Measurements from ENCODE around the gene IL1RAPL2.
"Not testable (repeated sequence)": the region's sequence is repeated elsewhere in the genome, so short reads cannot be mapped to it uniquely, and the experiment has no call there.

Gene IL1RAPL2

DNA sequence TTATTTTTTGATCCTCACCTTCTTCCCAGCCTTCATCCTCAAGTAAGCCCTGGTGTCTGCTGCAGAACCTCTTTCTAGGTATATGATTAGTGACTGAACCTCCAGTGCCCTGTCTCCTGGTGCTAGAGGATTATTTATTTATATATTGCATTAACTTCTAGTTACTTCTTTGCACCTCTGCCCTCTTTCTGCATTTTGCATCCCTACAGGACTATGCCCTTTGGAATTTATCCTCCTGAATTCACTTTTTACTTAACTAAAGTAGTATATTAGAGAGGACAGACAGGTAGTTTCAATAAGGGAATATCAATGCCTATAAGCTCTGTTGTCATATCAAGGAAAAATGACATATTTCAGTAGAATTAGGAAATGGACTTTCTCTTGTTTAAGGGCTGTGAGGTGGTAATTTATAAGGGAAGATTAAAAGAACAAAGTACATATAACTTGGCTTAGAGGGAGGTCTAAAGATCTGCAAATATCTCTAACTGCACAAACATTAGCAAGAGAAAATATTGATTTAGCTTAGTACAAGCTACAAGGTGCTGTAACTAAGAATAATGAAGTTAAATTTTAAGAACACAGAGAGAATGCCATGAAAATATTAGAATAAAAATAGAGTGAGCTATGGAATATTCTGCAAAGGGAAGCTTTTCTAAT lies 472.8 kb downstream of the IL1RAPL2 start:
- no peak for DNase-seq

DNA sequence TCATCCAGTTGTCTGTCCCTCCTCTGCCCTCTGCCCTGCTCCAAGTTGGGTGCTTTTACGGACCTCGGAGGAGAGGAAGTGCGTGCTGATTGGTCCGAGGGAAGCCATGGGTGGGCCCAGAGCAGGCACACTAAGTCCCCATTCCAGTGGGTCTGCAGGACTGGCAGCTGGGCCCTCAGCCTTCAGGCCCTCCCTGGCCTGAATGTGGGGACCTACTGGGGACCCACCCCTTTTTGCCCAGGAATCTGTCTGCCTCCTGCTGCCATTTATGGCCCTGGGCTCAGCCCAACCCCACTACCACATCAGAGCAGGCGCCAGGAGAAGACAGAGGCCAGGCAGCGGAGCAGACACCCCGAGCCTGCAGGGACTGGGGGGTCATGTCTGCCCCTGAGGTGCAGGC lies 484.9 kb downstream of the IL1RAPL2 start:
- no peak for DNase-seq

DNA sequence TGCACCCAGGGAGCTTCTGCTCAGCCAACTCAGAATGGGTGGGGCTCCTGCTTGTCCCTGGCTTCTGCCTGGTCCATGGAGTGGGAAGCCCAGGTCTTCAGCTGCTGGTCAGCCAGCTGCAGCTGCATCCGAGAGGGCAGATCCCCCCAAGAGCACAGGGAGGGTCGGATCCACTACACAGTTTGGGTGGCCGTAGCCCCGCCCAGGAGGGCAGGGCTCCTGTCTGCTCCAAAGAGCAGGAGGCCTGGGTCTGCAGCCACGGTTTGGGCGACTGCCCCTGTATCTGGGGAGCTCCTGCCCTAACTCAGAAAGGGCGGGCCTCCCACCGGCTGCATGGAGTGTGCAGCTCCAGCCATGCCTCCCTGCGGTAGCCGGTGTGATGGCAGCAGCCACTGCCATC lies 485.4 kb downstream of the IL1RAPL2 start:
- DNase-seq, result no peak

DNA sequence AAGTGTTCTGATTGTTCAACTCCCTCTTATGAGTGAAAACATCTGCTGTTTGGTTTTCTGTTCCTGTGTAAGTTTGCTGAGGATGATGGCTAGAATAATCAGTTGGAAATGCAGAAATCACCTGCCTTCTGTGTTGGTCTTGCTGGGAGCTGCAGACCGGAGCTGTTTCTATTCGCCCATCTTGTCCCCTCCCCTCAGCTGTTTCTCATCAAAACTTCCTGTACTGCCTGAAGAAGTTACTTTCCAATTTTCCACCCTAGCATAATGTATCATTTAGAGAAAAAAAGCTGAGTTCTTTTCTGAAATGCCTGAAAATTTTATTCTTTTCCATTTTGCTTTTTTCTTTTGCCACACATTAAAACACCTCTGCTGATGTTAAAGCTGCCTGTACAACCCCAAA lies 486.9 kb downstream of the IL1RAPL2 start:
- DNase-seq, result no peak

DNA sequence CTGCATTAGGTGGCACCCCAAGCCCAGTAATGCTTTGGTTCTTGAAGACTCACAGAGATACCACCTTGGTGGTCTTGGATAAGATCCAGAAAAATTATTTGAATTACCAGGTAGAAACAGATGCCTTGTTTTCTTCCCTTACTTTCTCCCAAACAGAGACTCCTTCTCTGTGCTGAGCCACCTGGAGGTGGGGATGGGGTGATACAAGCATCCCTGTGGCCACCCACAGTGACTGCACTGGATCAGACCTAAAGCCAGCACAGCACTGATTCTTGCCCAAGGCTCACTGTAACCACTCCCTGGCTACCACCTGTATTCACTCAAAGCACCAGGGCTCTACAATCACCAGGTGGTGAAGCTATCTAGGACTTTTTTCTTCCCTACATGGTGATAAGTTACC lies 497.7 kb downstream of the IL1RAPL2 start:
- no peak for DNase-seq

DNA sequence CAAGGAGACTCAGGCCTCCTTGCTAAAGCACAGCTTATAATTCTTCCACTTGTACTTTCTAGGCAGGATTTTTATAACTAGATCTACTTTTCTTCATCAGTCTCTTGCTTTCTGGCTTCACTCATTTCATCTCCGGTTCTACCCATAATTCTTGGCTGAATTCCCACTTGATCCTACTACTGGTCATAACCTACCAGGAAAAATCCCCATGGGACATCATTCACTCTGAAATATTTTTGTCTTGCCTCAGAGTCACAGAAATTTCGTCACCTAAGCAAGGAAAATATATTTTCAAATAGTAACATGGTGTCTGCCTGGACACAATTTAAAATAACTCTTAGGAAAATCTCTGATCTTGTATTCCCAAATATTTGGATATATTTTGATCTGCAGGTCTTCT lies 532.2 kb downstream of the IL1RAPL2 start:
- no peak for DNase-seq

DNA sequence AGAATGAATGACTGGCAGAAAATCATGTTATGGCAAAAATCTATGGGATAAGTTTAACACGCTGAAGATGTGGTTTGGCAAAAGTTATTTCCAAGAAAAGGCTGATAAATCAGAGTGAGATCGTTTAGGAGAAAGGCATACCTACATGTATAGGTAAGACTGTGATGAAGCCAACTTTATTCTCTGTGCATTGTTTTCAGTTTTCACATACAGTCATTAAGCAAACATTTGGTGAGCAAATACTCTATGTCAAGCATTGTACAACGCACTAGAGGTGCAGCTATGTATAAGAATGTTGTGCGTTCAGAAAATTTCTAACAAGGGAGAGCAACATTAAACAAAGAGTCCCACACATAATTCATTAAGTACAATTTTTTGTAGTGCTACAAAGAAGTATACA lies 532.8 kb downstream of the IL1RAPL2 start:
- no peak for DNase-seq

DNA sequence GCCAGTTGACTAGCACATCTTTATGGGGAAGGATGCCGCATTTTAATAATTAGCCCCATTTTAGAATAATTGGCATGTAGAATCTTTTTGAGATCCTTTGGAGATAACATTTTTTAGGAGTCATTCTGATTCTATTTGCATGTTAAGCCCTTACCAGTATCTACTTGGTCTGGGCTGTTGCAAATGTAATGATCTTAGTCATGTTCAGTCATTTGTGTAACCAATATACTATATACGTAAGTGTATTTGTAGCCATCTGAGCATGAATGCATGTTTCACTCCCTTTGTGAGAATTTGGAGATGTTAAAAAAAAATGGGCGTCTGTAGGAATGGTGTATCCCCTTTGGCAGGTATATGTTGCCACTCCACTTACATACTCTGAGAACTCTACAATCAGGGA lies 535.4 kb downstream of the IL1RAPL2 start:
- no peak for DNase-seq

DNA sequence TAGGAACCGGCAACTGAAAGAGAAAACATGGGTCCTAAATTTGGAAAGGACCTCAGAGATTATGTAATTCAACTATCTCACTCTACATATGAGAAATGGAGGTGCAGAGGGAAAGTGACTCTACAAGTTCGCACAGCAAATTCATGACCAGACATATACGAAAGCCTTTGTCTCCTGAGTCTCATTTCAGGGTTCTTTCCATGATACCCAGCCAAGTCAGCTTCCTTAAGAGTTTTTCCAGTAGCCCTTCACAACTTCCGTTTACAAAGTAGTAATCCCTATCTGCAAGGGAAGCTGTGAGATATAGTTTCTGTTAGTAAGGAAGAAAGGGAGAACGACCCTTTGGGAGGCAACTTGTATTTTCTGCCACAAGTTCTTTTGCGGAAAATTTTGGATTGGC lies 543.9 kb downstream of the IL1RAPL2 start:
- no peak for DNase-seq

DNA sequence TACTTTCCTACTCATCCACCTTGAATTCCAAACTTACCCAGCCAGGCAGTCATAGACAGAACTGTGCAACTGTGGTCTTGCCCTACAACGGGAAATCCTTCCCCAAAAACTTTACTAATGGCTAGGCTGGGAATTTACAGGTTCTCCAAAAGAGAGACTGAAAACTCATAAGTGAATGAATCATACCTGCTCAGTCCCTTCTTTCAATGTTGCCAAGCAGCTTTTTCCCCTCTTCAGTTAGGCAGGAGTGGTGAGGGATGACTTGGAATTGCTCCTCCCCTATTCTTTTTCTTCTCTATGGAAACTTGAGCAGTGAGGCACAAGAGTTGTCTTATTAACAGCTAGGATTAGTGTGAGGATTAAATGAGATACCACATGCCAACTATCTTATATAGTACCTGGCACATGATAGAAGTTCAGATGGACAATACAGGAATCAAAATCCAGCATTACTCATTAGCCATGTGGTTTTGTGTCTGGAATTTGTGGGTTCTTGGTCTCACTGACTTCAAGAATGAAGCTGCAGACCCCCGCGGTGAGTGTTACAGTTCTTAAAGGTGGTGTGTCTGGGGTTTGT lies 548.6 kb downstream of the IL1RAPL2 start:
- no peak for DNase-seq

DNA sequence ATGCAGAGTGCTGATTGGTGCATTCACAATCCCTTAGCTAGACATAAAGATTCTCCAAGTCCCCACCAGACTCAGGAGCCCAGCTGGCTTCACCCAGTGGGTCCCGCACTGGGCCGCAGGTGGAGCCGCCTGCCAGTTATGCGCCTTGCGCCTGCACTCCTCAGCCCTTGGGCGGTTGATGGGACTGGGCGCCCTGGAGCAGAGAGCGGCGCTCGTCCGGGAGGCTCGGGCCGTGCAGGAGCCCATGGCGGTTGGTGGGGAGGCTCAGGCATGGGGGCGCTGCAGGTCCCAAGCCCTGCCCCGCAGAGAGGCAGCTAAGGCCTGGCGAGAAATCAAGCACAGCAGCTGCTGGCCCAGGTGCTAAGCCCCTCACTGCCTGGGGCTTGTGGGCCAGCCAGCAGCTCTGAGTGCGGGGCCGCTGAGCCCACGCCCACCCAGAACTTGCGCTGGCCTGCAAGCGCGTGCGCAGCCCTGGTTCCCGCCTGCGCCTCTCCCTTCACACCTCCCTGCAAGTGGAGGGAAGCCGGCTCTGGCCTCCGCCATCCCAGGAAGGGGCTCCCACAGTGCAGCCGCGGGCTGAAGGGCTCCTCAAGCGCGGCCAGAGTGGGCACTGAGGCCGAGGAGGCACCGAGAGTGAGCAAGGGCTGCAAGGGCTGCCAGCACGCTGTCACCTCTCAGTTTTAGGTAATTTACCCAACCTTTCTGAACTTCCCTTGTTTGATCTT lies 549.8 kb downstream of the IL1RAPL2 start:
- not testable (repeated sequence) for DNase-seq

DNA sequence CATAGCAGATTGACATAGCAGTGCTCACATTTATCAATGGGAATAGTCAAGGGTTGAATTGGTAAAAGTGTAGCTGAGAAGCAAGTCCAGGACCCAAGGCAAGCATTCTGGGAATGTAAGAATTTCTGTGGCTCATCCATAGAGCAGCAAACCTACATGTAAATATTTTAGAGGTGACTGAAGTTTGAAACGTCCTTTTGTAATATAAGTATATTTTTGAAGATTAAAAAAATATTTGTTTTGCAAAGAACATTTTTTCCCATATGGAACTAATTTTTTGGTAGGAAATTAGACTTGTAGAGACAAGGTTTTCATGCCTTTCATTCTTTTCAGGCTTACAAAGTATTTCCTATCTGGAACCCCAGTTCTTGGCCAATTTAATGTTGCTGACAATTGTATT lies 550.5 kb downstream of the IL1RAPL2 start:
- no peak for DNase-seq

DNA sequence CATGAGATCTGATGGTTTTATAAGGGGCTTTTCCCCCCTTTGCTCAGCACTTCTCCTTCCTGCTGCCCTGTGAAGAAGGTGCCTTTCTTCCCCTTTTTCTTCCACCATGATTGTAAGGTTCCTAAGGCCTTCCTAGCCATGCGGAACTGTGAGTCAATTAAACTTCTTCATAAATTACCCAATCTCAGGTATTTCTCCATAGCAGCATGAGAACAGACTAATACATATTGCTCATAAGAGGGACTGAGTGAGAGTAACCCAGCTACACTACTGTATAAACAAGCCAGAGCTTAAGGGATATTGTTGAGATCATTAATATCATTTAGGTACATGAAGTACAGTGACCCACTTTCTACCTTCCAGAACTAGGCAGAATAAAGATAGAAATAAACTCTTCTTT lies 551.6 kb downstream of the IL1RAPL2 start:
- DNase-seq, result no peak

DNA sequence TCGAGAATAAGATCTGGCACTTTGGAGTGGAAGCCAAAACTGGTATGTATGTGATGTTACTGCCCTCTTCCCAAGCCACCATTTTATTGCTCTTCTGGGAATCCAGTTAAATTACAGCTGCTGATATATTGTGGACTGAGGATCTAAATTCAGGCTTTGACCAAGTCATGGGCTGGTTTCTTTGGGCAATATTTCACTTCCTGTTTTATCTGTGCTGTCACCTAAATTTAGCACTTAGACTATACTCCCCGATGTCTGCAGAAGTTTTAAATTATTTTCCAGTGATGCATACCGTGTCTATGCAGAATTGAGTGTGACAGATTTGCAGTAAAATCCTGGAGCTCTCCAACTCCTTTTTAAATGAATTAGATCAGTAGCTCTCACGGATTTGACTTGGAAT lies 554.5 kb downstream of the IL1RAPL2 start:
- no peak for DNase-seq

DNA sequence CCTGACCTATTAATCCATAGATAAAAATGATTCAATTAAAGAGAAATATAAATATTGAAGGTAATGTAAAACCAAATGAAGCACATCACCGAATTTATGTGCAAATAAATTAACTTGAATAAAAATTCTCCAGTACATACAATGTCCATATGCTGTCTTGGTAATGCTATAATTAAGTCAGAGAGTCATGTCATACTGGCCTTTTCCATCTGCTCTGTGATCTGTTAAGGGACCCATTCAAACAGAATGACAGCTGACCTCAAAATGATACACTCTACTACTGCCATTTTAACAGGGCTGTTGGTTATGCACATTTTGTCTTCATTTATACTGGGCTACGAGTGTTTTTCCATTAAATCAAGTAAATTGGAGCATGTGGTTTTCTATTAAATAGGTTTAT lies 555.2 kb downstream of the IL1RAPL2 start:
- no peak for DNase-seq

DNA sequence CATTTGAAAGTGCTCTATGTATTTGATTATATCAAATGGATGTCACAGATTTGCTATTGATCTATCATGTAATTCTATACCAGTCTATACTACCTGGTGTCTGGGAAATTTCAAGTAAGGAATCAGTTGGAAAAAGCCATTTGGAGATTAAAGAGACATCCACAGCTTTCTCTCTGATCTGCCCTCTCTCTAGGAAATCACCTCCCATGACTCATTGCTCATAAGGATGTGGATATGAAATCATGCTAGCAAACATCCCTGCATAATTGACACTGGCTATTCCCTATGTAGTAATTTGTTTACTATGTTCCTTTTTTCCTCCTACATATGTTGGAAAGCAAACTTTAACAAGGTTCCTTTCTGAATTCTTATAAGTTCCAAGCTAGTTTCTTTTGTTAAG lies 560.2 kb downstream of the IL1RAPL2 start:
- DNase-seq, result no peak

DNA sequence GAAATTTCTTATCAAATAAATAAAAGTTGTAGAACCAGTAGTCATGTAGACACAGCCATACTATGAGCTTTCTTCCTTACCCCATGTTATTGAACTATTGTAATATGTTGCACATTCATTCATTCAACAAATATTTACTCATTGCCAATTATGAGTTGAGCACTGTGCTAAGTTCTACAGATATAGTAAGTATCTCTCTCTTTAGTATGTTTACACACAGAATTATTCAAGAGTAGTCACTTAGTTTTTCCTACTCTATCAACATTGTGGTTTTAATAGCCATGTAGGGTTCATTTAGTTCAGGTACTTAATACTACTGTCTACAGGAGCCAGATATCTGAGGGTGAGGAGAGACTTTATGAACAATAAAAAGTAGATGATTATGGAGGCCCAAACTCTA lies 568.3 kb downstream of the IL1RAPL2 start:
- no peak for DNase-seq

DNA sequence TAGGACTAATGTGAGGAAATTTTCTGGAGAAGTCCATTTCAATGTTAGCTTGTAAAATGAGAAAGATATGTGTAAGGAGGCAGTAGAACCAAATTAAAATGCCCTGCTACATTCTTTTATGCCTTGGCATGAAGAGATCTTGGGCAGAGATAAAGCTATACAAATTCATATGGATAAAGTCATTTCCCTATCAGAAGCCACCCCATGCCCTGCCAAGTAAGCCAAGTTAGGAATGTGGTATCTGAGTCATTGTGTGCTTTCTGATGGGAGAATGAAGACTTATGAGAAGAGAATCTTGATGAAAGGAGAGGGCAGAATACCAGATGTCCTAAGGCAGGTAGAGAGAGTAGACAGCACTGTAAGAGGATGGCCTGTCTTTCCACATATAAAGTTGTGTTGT lies 570.8 kb downstream of the IL1RAPL2 start:
- DNase-seq, result no peak

DNA sequence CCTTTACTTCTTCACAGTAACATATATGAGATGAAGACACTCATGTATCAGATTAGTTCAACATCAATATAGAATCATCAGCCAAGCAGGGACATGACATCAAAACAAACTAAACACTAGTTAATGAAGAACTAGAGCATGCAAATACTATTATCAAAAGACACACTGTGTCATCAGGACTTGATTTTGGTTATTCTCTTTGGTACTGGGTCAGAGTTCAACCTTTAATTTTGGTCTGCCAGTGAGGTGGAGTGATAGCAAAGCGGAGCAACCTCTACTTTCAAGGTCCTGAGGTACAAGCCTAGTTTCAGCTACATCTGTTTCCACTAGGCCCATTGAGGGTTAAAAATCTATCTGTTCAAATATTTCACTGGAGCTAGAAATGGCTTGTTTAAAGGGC lies 584.0 kb downstream of the IL1RAPL2 start:
- DNase-seq, result no peak

DNA sequence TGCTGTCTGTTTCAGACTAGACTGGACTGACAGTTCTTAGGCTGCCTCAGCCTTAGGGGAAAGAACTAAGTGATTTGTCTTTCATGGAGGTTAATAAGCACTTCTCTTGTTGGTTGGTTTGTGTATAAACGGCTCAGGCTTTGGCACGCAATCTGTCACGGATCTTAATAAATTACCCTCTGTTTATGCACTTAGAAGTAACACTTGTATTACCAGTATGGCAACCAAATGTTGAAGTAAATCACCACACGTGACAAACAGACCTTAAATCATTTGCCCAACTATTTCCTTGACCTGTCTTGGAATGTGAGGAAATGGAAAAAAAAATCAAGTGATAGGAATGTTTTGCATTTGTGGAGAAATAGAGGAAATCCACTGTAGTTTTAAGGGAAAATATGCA lies 584.6 kb downstream of the IL1RAPL2 start:
- no peak for DNase-seq

DNA sequence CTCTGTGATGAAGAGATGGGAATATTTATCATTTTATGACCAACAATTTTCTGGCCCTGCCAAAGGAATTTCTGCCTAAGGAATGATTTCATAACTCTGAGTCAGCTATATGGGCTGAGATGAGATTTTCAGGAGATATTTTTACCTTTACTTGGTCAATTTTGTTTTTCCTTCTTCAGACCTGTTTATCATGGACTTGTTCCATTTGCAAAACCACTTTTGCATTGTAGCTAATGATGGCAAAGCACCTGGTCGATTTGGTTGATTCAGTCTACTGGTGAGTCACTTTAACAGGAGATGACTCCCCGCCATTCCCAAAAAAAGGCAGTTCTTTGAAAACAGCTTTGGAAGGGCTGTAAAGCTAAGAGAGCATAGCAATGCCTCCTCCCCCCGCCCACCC lies 601.2 kb downstream of the IL1RAPL2 start:
- no peak for DNase-seq

DNA sequence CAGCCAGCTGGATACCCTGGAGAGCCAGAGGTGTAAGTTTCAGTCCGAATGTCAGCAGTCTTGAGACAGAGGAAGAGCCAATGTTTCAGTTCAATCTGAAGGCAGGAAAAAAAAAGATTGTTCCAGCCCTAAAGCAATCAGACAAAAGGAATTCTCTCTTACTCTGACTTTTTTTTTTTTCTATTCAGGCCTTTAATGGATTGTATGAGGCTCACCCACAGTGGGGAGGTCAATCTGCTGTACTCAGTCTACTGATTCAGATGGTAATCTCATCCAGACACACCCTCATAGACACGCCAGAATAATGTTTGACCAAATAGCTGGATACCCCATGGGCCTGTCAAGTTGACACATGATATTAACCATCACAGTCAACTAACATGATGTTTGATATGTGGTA lies 602.6 kb downstream of the IL1RAPL2 start:
- DNase-seq, result no peak

DNA sequence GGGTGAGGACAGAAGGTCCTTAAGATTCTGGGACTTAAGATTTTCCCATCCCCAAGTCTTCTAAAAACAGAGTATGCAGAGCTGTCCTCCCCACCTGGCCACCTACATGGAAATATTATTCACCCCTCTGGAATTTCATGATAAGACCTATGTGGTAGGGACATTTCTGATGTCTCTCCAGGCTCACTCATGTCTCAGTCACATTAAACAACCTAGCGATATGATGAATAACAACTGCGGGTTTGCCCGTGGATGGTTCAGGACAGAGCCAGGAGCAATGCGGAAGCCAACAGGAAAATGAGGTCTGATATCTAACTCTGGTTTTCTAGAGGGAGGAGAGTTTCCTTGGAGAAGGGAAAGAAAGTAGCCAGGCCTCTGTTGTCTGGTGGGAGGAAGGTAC lies 607.1 kb downstream of the IL1RAPL2 start:
- DNase-seq, result no peak

DNA sequence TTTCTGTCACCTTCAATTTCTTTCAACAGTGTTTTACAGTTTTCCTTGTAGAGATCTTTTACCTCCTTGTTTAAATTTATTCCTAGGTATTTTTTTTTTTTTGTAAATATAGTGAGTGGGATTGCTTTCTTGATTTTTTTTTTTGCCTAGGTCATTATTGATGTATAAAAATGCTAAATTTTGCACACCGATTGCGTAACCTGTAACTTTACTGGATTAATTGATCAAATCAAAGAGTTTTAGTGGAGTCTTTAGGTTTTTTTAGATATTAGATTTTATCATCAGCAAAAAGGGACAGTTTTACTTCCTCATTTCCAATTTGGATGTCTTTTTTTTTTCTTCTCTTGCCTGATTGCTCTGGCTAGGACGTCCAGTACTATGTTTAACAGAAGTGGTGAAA lies 613.6 kb downstream of the IL1RAPL2 start:
- DNase-seq, result no peak

DNA sequence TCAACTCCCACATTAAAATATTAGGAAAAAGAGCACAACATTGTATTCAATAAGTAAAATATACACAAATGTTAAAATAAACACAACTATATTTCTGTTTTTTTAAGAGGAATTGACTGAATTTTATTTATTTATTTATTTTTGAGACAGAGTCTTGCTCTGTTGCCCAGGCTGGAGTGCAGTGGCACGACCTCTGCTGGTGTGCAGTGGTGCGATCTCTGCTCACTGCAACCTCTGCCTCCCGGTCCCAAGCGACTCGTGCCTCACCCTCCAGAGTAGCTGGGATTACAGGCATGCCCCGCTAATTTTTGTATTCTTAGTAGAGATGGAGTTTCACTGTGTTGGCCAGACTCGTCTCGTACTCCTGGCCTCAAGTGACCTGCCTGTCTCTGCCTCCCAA lies 623.1 kb downstream of the IL1RAPL2 start:
- DNase-seq, result no peak
